22Rv1 (cell line): Measurements from ENCODE around the gene LTN1.

Experiments used
- ZFX ChIP-seq: fragments of 450-650 bp; IDR thresholded peaks from 2 replicates; pipeline ENCODE4 v1.6.1; 2017; ENCODE audit warnings: antibody characterized with exemption, borderline replicate concordance
- TF ChIP-seq, protein P1 (sequence below): fragments of 450-650 bp; IDR thresholded peaks from 2 replicates; pipeline ENCODE4 v1.5.1; 2017; ENCODE audit warnings: mild to moderate bottlenecking

DNA sequence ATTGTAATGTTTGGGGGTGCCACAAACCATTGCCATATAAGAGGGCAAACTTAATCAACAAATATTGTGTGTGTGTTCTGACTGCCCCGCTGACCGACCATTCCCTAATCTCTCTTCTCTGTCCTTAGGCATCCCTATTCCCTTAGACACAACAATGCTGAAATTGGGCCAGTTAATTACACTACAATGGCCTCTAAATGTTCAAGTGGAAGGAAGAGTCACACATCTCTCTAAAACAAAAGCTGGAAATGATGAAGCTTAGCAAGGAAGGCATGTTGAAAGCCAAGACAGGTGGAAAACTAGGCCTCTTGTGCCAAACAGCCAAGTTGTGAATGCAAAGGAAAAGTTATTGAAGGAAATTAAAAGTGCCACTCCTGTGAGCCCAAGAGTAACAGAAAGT, 30.2 kb downstream of the LTN1 start:
- TF ChIP-seq, protein P1, sequence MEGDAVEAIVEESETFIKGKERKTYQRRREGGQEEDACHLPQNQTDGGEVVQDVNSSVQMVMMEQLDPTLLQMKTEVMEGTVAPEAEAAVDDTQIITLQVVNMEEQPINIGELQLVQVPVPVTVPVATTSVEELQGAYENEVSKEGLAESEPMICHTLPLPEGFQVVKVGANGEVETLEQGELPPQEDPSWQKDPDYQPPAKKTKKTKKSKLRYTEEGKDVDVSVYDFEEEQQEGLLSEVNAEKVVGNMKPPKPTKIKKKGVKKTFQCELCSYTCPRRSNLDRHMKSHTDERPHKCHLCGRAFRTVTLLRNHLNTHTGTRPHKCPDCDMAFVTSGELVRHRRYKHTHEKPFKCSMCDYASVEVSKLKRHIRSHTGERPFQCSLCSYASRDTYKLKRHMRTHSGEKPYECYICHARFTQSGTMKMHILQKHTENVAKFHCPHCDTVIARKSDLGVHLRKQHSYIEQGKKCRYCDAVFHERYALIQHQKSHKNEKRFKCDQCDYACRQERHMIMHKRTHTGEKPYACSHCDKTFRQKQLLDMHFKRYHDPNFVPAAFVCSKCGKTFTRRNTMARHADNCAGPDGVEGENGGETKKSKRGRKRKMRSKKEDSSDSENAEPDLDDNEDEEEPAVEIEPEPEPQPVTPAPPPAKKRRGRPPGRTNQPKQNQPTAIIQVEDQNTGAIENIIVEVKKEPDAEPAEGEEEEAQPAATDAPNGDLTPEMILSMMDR: no peak
- TF ChIP-seq ZFX: no peak
